ENCODE results near the gene MOBP.
"Not testable (repeated sequence)": the region's sequence is repeated elsewhere in the genome, so short reads cannot be mapped to it uniquely, and the experiment has no call there.

MOBP gene

GRCh38 chr3:39453134-39453533, 14.3 kb upstream of the MOBP start:
- no peak for TF ChIP-seq CTCF (IDR thresholded peaks at IDR 0.05; ENCODE audit: low read depth, low read length)
- DNase-seq (ENCODE audit: extremely low read depth, low read depth) = no peak

DNA sequence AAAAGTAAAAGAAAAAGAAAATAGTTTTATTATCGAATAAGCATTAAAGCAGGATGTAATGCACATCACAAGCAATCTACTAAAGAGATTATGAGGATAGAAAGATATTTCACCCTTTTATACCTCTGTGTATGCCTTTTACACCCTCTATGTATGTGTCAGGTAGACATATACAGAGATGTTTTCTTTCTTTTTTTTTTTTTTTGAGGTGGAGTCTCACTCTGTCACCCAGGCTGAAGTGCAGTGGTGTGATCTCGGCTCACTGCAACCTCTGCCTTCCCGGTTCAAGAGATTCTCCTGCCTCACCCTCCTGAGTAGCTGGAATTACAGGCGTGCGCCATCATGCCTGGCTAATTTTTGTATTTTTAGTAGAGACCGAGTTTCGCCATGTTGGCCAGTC, 13.6 kb upstream of the MOBP start:
- DNase-seq (ENCODE audit: extremely low read depth, low read depth) = not testable (repeated sequence)

GRCh38 chr3:39454591-39455217, 12.8 kb upstream of the MOBP start:
- no peak for TF ChIP-seq CTCF (IDR thresholded peaks at IDR 0.05; ENCODE audit: low read depth, low read length)
- no peak for DNase-seq (ENCODE audit: extremely low read depth, low read depth)

- DNase-seq (ENCODE audit: extremely low read depth, low read depth) = no peak
- no peak for TF ChIP-seq CTCF (IDR thresholded peaks at IDR 0.05; ENCODE audit: low read depth, low read length)
Measured at GRCh38 chr3:39456159-39456558, 11.3 kb upstream of the MOBP start.

DNA sequence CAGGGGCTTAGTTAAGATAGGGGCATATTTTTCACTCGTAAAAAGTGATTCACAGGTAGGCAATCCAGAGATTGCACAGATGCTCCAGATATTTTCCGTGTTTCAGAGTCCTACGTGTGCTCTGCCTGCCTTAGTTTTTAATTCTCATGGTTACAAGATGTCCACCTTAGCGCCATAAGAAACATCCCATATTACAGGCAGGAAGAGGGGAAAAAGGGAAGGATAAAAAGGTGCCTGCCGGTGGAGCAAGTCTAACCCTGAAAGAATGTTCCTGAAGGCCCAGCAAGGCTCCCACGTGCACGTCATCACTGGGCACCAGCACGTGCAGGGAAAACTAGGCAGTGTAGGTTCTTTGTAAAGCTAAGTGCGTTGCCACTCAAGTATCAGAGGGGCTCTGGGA, 10.1 kb upstream of the MOBP start:
- DNase-seq (ENCODE audit: extremely low read depth, low read depth) = no peak
- TF ChIP-seq CTCF (IDR thresholded peaks at IDR 0.05; ENCODE audit: low read depth, low read length) = no peak

GRCh38 chr3:39458579-39458978, 8.9 kb upstream of the MOBP start:
- not testable (repeated sequence) for DNase-seq (ENCODE audit: extremely low read depth, low read depth)

- DNase-seq (ENCODE audit: extremely low read depth, low read depth) = no peak
Measured at GRCh38 chr3:39460677-39461076, 6.8 kb upstream of the MOBP start.

DNA sequence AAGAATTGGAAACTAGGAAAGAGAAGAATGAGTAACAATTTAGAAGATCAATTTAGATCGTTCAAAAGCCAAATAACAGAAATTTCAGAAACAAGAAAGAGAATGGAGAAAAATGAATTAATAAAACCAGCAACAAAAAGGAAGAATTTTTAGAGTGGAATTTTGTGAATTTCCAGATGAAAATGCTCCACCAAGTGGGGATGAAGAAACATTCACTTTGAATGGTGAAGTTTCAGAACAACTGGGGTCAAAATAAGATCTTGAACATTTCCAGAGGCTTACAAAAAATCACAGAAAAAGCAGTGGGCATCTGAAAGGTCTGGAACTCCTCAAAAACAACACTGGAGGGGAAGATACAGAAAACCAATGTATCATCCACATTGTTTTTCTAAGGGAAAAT, 4.2 kb upstream of the MOBP start:
- no peak for TF ChIP-seq CTCF (IDR thresholded peaks at IDR 0.05; ENCODE audit: low read depth, low read length)
- no peak for DNase-seq (ENCODE audit: extremely low read depth, low read depth)

More at GRCh38 chr3:39460677-39461076, 6.8 kb upstream of the MOBP start:
- TF ChIP-seq CTCF (IDR thresholded peaks at IDR 0.05; ENCODE audit: low read depth, low read length) = no peak
